Stimulated activated CD8-positive, alpha-beta memory T cell treated with anti-CD3 and anti-CD28 coated beads, Interleukin-12 subunit alpha, Interleukin-12 subunit beta, amount 100 ng/mL, for 1 hour (primary cell): ENCODE measurements around the gene DNAH8.

Source experiments
- DNase-seq: peaks from one replicate; pipeline ENCODE4 v3.0.0-alpha.2; 2020; ENCODE audit warnings: low read depth

Gene DNAH8

DNA sequence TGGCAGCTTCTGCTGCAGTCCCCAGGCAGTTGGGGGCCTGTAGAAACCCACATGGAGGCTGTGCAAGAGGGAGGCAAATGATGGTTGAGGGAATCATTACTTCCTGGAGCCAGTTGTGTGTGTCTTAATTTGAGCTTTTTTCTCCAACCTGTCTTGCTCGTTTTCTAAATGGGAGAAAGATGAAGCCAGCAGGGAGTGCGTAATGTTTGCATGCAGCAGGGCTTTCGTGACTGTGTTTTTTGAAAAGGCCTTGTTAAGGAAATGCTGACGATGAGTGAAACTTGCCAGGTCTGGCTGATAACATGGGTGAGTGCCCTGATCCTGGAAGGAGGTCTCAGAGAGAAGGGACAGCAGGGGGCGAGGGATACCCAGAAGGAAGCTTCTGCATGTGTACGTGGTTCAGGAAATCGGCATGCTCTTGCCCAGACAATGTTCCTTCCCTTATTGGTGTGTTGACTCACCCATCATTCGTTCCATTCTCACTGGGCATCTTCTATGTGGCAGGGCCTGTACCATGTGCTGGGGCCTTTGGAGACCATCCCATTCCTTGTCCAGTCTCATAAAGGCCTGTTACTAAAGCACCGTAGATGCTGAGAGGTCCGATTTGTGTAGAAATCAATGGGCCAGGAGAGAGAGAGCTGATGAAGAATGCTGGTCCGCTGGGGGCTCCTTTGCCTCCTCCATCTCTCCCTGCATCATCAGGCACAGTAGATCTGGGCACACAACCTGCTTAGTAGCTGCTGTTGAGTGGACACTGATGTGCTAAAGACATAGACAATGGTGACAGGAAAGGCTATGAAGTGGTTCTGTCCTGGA is 360.9 kb downstream of the DNAH8 start:
- DNase-seq = no peak

DNA sequence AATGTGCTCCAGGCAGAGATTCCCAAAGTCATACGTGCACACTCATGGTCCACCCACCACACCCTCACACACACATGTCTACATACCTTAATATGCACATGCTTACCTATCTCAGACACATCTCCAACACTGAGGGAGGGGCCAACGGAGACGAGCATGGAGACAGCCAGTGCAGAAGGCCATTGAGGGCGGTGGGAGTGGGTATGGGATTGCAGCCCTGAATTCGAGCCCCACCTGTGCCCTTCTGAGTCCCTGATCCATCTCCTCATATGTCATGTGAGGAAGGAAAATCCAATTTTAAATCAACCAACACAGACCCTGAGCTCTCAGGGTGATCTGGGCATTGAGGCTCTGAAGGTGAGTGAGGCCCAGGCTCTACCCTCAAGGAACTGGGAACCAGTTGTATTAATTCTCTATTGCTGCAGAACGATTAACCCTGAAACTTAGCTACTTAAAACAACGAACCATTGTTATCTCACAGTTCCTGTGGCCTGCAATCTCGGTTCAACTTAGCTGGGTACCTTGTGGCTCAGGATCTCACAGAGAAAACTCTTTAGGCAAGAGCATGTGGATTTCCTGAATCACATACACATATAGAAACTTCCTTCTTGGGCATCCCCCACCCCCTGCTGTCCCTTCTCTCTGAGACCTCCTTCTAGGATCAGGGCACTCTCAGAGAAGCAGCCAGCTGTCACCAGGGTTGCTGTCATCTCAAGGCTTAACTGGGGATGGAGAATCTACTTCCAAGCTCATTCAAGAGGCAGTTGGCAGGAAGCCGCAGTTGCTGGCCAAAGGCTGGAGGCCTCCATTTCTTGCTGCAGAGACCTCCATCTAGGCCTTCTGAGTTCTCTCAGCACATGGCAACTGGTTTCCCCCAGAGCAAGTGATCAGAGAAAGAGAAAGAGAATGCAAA is 361.8 kb downstream of the DNAH8 start:
- DNase-seq = no peak

- no peak for DNase-seq
Measured at GRCh38 chr6:39077882-39078594, 362.9 kb downstream of the DNAH8 start.

DNA sequence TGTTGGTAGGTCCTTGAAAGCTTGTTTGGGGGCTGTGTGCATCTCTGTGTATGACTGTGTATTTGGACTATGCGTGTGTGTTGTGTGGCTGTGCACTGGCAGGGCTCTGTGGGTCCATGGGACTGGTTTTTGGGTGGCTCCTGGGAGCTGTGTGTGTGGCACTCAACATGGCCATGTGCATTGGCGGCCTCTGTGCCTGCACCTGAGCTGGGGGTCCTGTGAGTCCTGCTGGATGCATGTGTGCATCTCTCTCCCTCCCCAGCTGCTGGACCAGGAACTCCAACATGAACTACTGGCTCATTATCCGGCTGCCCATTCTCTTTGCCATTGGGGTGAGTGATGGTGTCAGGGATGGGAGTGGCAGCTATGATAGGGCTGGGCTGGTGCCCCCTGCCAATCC is 363.6 kb downstream of the DNAH8 start:
- no peak for DNase-seq

DNA sequence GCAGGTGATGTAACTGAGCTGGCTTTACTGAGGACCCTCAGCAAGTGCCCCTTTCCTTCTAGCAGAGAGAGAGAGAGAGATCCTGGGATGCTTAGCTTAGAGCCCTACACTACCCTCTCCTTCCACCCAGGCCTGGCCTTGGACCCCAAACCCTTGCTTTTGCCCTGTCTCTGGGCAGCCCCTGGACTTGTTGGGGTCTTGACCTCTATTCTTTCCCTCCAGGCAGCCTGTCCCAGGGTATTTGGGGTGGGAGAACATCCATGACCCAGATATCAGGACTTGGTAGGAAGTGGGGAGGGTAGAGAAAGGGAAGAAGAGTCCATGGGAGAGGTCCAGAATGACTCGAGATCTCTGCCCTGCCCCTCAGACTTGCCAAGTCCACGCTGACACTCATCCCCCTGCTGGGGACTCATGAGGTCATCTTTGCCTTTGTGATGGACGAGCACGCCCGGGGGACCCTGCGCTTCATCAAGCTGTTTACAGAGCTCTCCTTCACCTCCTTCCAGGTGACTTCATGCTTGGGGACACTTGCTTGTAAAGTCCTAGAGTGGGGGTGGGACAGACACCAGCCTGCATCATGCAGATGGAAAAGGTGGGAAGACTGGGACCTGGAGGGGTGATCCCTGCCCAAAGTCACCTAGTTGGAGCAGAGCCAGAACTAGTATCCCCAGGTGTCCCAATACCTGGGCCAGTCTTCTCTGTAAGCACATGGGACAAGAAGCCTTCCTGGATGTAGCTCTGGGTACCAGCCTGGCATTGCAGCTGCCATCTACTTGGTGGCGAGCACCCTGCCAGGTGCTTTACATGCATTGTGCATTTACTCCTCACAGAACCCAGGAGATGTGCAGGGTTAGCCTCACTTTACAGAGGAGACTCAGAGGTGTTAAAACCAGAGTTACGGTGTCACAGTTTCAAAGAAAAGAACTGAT is 364.4 kb downstream of the DNAH8 start:
- no peak for DNase-seq
